ENCODE results near the gene GPR142.

GPR142 gene

GRCh38 chr17:74356646-74357465 lies 10.4 kb upstream of the GPR142 start:
- no peak overlapping the region for H3K4me2 ChIP-seq (ENCODE audit: insufficient read depth, low read length)
- H3K9me3 ChIP-seq (ENCODE audit: insufficient read depth, low read length, severe bottlenecking) = no peaks in the 10 kb centered on the region
- H2AFZ ChIP-seq (ENCODE audit: low read depth, low read length) = no peak overlapping the region
- no peaks in the 10 kb centered on the region for H3K79me2 ChIP-seq (ENCODE audit: insufficient read depth, low read length)
- H3K27ac ChIP-seq (ENCODE audit: low read length) = no peak overlapping the region
- H4K20me1 ChIP-seq (ENCODE audit: insufficient read depth, low read length) = peaks cover 17% of the 10 kb centered on the region
- peaks cover 20% of the 10 kb centered on the region for H3K27me3 ChIP-seq (ENCODE audit: insufficient read depth, low read length, poor library complexity)
- H3K9ac ChIP-seq (ENCODE audit: low read depth, low read length) = no peak overlapping the region
- DNase-seq (no peak), ATAC-seq (ENCODE audit: insufficient read depth, low read depth) (no peak)
- H3K4me1 ChIP-seq (ENCODE audit: insufficient read depth, low read length) = no peaks in the 10 kb centered on the region
- no peak overlapping the region for H3K4me3 ChIP-seq (ENCODE audit: low read depth in 1 of 2, low read length in 2 of 2)
- TF ChIP-seq CTCF (IDR thresholded peaks at IDR 0.05; ENCODE audit: borderline replicate concordance, extremely low read depth, low read length, poor library complexity, severe bottlenecking) = no peak
- TF ChIP-seq EZH2 (IDR thresholded peaks at IDR 0.05; ENCODE audit: borderline replicate concordance, low read depth, low read length, severe bottlenecking) = no peak
- H3K36me3 ChIP-seq (ENCODE audit: insufficient read depth, low read length) = no peaks in the 10 kb centered on the region

GRCh38 chr17:74357466-74357809 lies 9.9 kb upstream of the GPR142 start:
- TF ChIP-seq CTCF (IDR thresholded peaks at IDR 0.05; ENCODE audit: borderline replicate concordance, extremely low read depth, low read length, poor library complexity, severe bottlenecking) = no peak
- no peak for TF ChIP-seq EZH2 (IDR thresholded peaks at IDR 0.05; ENCODE audit: borderline replicate concordance, low read depth, low read length, severe bottlenecking)
- H3K4me1 ChIP-seq (ENCODE audit: insufficient read depth, low read length) = no peaks in the 10 kb centered on the region
- DNase-seq (no peak), ATAC-seq (ENCODE audit: insufficient read depth, low read depth) (no peak)
- H3K4me2 ChIP-seq (ENCODE audit: insufficient read depth, low read length) = no peak overlapping the region
- no peak overlapping the region for H3K9ac ChIP-seq (ENCODE audit: low read depth, low read length)
- no peak overlapping the region for H2AFZ ChIP-seq (ENCODE audit: low read depth, low read length)
- H3K27ac ChIP-seq (ENCODE audit: low read length) = no peak overlapping the region
- peaks cover 23% of the 10 kb centered on the region for H4K20me1 ChIP-seq (ENCODE audit: insufficient read depth, low read length)
- H3K9me3 ChIP-seq (ENCODE audit: insufficient read depth, low read length, severe bottlenecking) = no peaks in the 10 kb centered on the region
- no peaks in the 10 kb centered on the region for H3K36me3 ChIP-seq (ENCODE audit: insufficient read depth, low read length)
- H3K4me3 ChIP-seq (ENCODE audit: low read depth in 1 of 2, low read length in 2 of 2) = no peak overlapping the region
- H3K27me3 ChIP-seq (ENCODE audit: insufficient read depth, low read length, poor library complexity) = peaks cover 20% of the 10 kb centered on the region
- no peaks in the 10 kb centered on the region for H3K79me2 ChIP-seq (ENCODE audit: insufficient read depth, low read length)

GRCh38 chr17:74358697-74359096 lies 8.6 kb upstream of the GPR142 start:
- TF ChIP-seq CTCF (IDR thresholded peaks at IDR 0.05; ENCODE audit: borderline replicate concordance, extremely low read depth, low read length, poor library complexity, severe bottlenecking) (no peak), EZH2 (IDR thresholded peaks at IDR 0.05; ENCODE audit: borderline replicate concordance, low read depth, low read length, severe bottlenecking) (no peak)
- Histone ChIP-seq H3K36me3 (ENCODE audit: insufficient read depth, low read length) (no peaks in the 10 kb centered on the region), H3K9me3 (ENCODE audit: insufficient read depth, low read length, severe bottlenecking) (no peaks in the 10 kb centered on the region), H4K20me1 (ENCODE audit: insufficient read depth, low read length) (peaks cover 13% of the 10 kb centered on the region; the same call in 1 of the 2 replicates), H3K27ac (ENCODE audit: low read length) (no peak overlapping the region), H3K4me3 (ENCODE audit: low read depth in 1 of 2, low read length in 2 of 2) (no peak overlapping the region), H3K4me1 (ENCODE audit: insufficient read depth, low read length) (no peaks in the 10 kb centered on the region), H3K79me2 (ENCODE audit: insufficient read depth, low read length) (no peaks in the 10 kb centered on the region), H3K9ac (ENCODE audit: low read depth, low read length) (no peak overlapping the region), H3K4me2 (ENCODE audit: insufficient read depth, low read length) (no peak overlapping the region), H2AFZ (ENCODE audit: low read depth, low read length) (no peak overlapping the region), H3K27me3 (ENCODE audit: insufficient read depth, low read length, poor library complexity) (peaks cover 14% of the 10 kb centered on the region)
- ATAC-seq (ENCODE audit: insufficient read depth, low read depth) (no peak), DNase-seq (no peak)
